Measurements from ENCODE around the gene ASIC3.

DNA sequence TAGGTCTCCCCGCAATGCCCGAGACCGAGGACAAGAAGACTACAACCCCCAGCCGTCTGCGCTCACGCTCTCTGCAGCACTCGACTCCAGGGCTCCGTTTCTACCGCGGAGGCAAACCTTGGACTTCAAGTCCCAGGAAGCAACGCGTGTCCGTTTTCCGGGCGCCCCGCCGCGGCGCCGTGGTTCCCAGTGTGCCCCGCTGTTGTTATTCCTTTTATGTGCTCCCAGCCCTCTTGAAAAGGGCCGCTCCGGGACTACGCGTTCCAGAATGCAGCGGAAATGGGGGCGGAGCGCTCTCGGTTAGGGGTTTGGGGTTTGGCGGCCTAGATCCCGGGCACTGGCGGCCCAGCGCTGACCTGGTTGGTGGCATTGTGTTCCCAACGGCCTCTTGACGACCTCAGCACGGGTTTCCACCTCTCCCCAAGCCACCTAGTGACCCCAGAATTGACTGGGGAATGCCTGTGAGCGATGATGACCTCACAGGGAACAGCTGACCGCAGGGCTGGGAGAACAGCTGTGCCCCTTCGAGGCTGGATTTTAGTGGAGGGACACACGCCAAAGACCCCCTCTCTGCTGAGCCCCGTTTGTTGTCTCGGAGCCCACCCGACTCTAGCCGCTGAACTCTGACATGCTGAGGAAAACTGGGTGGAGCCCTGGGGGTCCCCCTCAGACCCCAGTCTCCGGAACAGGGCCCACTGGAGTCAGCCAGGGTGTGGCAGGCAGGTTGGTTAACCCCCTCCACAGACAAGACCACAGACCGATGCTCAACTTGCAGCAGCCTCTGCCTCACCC lies 9.9 kb downstream of the ASIC3 start:
- TF ChIP-seq YY1 (IDR thresholded peaks at IDR 0.05; ENCODE audit: insufficient read depth, insufficient read length): no peak
- TF ChIP-seq ZNF274 (IDR thresholded peaks at IDR 0.05; ENCODE audit: low read depth, low read length): no peak

Data from NT2/D1 (cell line).